NCI-H146 treated with DMSO at 0.1 percent for 48 hours (cell line): ENCODE data around the gene PAN2.
"Not testable (repeated sequence)": the region's sequence is repeated elsewhere in the genome, so short reads cannot be mapped to it uniquely, and the experiment has no call there.

Experiments
- DNase-seq: peaks from one replicate; lab custom pipeline; 2025; ENCODE audit not compliant: unreplicated experiment; lab: John Stamatoyannopoulos, UW

PAN2 gene

GRCh38 chr12:56347255-56347654 is 13.5 kb upstream of the PAN2 start:
- DNase-seq: not testable (repeated sequence)

DNA sequence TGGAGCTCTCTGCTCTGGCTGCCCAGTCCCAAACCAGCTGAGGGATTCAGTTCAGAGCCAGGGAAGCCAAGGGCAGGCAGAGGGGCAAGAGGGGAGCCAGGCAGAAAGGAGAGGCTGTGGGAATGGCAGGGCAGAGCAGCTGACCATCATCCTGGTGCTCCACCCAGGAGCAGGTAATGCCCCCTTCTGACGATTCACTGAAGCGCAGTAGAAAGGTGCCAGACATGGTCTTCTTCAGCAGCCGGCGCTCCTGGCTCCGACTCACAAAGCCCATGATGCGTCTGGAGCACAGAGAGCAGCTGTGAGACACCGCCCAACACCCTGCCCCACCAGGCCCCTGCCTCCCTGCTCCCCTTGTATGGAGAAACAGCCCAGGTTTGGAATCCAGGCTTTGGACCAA is 12.9 kb upstream of the PAN2 start:
- no peak for DNase-seq

DNA sequence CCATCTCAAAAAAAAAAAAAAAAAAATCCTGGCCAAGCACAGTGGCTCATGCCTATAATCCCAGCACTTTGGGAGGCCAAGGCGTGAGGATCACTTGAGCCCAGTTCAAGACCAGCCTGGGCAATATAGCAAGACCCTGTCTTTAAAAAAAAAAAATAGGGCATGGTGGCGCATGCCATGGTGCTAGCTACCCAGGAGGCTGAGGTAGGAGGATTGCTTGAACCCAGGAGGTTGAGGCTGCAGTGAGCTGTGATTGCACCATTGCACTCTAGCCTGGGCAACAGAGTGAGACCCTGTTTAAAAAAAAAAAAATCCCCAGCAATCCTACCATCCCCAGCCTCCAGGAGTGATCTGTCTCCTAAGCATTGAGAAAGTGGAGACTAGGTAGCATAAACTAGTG is 8.5 kb upstream of the PAN2 start:
- DNase-seq: not testable (repeated sequence)

DNA sequence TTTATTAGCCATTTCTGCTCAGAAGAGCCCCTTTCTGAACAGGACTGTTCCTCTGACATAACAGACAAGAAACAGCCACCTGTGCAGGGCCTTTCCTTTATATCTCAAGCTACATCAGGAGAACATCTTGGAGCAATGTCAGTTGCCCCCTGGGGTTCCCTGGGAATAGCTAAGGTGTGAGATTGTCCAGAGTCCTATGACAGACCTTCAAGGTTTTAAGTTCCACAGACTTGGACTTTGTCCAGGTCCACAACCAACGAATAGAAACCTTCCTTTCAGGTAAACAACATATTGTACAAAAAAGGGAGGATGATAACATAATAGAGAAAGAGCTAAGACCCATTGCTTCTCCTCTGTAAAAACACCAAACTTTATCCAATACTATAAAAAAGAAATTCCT is 7.8 kb upstream of the PAN2 start:
- DNase-seq: no peak

DNA sequence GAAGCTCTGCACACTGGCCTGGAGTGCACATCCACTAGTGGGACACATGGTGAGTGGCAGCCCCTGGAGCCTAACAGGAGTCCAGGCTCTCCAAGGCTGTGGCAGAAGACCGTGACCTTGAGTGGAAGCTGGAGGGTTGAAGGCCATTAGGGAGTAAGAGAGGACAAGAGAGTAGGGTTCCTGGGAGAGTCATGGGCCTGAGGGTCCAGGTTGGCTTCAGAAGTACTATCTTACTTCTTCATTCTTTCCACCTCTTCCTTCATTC is 5.3 kb upstream of the PAN2 start:
- no peak for DNase-seq

- DNase-seq: peak; percentile 90
Observed at GRCh38 chr12:56338308-56339157, 4.7 kb upstream of the PAN2 start, which contains the start of gene IL23A. Gene IL23A, plus strand, starts transcription at chr12:56338884. Its CDS starts 161 bp downstream, at chr12:56339045.

DNA sequence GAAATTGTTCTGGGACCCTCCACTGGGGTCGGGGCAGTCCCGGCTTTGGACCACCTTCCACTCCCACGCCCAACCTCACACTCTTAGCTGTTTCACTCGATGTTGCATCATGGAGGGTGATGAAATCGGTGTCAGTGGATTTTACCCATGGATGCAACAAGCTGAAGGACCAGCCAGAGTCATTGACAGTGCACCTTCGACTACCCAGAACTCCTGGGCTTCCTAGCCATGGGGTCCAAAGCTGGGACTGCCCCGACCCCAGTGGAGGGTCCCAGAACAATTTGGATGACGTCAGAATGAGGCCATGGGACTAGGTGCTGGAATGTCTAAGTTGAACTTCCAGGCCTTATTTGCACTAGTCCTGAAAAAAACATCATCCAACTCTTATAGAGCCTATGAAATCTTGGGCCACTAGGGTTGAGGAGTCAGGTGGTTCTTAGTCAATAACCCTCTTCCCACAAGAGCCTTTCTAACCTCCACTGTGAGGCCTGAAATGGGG is 4.0 kb upstream of the PAN2 start:
- DNase-seq: no peak

DNA sequence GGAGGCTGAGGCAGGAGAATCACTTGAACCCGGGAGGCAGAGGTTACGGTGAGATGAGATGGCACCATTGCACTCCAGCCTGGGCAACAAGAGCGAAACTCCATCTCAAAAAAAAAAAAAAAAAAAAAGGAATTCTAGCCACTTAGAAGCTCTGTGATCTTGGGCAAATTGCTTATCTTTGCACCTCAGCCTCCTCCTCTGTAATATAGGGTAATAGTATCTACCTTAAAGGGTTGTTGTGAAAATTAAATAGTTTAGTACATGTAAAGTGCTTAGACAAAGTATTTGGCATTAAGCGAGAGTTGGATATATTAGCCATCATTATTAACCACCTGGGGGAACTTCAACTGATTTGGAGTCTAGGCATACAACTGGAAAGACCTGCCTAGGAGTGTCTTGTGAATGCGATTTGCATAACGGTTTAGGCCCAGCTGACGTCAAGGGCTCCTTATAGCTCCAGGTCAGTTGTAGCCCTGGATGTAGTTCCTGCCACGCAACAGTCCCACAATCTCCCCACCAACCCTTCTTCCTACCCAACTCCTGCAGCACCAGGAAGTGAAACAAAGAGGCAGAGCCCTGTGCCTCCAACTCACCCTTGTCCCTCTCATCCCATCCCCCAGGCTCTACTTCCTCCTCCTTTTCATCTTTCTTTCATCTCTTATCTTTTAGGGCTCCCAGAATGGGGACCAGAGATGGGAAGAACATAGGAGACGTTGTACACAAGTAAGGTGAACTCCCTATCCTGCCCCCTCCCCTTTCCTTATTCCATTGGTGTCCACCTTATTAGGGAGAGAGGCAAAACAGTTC is 2.8 kb upstream of the PAN2 start:
- DNase-seq: no peak

DNA sequence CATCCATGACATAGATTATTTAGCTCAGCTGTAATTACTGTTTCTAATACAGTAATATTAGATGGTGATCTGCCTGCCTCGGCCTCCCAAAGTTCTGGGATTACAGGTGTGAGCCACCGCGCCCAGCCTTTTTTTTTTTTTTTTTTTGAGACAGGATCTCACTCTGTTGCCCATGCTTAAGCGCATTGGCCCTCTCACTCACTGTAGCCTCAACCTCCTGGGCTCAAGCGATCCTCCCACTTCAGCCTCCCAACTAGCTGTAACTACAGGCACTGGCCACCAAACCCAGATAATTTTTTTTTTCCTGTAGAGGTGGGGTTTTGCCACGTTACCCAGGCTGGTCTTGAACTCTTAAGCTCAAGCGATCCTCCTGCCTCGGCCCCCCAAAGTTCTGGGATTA is 1.7 kb upstream of the PAN2 start:
- not testable (repeated sequence) for DNase-seq

- DNase-seq: no peak
Observed at GRCh38 chr12:56334490-56334793, 642 bp upstream of the PAN2 start.

- no peak for DNase-seq
Observed at GRCh38 chr12:56333197-56333678, 562 bp downstream of the PAN2 start.

DNA sequence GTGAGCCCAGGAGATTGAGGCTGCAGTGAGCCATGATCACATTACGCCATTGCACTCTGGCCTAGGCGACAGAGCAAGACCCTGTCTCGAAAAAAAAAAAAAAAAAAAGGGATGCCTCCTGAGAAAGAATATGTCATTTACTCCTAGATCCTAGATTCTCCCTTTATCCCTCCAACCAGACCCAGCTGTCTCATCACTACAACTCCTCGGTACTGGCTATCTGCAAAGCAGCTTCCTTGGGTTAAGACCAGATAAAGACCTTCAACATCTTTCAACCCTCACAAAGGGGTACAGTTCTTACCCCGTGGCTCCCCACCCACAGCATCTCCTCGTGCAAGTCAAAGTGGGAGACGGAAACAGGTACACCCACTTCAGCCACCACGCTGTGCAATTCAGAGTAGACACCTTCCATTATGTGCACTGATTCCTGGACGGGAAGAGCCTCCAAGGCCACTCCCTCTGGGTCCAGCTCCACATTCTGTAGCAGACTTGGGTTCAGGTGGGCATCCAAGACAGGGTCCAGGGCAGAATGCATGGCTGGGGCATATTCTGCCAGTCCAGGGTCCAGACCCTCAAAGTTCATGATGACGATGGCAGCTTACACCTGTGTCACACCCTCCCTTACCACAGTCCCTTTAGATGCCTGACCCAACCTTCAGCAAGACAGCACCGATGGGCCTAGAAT is 1.1 kb downstream of the PAN2 start:
- DNase-seq: no peak

GRCh38 chr12:56330936-56331490 is 2.8 kb downstream of the PAN2 start:
- no peak for DNase-seq

GRCh38 chr12:56326533-56326932 is 7.3 kb downstream of the PAN2 start:
- DNase-seq: no peak

DNA sequence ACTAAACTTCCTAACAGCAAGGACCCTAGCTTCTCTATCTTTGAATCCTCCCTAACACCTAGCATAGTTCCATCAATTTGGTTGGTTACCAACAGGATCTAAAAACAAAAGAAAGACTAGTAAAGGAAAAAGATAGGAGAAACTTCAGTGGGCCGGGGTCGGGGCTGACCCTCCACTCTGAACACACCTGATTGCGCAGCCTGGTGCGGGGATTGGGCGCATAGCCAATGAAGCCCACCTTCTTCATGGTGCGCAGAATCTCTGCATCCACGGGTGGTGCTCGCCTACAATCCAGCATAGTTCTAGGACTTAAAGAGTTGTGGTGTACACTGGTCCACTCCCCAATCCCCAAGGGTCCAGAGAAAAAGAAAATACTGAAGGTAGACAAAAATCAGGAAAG is 7.7 kb downstream of the PAN2 start:
- no peak for DNase-seq

- DNase-seq: no peak
Observed at GRCh38 chr12:56324206-56324605, 9.6 kb downstream of the PAN2 start.

GRCh38 chr12:56321610-56322009 is 12.2 kb downstream of the PAN2 start:
- not testable (repeated sequence) for DNase-seq

- no peak for DNase-seq
Observed at GRCh38 chr12:56321027-56321426, 12.8 kb downstream of the PAN2 start.

GRCh38 chr12:56317675-56318074 is 16.1 kb downstream of the PAN2 start:
- no peak for DNase-seq

DNA sequence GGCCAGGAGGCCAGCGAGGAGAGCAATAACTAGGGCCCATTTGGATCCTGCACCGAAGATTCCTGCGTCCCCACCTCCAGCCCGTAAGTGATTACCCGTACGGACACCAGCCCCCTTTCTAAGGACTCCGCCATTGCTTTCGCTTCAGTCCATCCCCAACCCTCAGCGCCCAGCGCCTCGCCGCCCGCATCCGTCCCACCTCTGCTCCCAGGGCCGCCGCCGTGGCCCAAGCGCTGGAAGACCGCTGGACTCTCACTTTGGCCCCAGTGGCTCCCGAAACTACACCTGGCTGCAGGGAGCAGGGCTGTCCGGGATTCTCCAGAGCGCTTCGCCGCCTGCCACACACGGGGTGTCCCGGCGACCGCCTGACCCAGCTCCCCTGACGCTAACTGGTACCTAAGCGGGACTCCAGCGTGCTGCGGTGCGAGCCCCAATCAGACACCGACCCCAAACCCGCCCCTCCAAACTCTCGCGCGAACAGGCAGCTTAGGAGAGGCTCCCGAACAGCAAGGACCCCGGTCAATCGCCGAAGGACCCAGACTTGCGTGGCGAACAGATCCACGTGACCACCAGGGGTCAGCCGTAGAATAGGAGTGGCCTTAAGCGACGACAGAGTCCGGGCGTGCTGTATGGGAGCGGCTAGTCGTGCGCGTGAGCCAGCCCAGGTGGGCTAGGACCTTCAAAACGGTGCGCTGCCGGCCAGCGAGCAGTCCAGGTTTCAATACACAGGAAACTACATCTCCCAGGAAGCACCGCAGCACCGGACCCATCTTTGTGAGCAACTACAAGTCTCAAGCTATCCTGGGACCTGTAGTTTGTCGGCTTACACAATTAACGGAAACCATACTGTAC is 18.0 kb downstream of the PAN2 start, which contains the start of gene CNPY2:
CNPY2 (minus strand) TSS at position 367 of the 852 bp plus-strand sequence. CDS start 771 bp downstream, outside the sequence.
- peak; percentile 98 for DNase-seq
